HG03521 (cell line): ENCODE data around the gene PELO.

Source experiments
- ATAC-seq: cut with Tn5 transposase; IDR thresholded peaks from one replicate; pipeline ENCODE4 v1.9.1; 2021; ENCODE audit warnings: mild to moderate bottlenecking, moderate library complexity; ENCODE audit not compliant: unreplicated experiment

Gene PELO

DNA sequence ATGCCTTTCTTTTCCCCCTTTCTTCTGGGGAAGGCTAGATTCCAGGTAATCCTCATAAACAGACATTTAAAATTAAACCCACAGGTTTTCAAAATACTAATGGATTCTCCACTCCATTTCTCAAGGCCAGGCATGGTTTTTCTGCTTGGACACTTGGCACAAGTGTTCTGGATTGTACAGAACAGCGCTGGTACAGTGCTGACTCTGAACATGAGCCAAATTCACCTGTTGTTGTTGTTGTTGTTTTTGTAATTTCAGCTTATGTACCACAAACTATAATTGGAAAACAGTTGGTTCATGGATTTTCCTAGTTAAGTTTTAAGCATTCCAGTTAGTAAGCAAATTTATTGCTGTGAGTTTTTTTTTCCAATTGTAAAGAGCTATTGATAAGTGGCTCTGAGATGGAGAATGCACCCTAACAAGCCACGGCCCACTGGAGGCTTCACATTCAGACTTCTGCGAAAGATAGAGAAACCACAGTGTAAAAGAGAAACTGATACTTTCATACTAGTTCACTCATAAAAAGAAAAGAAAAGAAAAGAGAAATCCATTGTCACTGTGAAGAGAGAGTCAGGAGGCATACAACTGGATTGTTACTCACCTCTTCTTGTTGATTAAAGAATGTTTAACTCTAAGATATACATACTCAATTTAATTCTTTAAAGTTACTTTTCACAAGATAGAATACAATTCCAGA is 16.2 kb upstream of the PELO start:
- peak; percentile 95 for ATAC-seq

DNA sequence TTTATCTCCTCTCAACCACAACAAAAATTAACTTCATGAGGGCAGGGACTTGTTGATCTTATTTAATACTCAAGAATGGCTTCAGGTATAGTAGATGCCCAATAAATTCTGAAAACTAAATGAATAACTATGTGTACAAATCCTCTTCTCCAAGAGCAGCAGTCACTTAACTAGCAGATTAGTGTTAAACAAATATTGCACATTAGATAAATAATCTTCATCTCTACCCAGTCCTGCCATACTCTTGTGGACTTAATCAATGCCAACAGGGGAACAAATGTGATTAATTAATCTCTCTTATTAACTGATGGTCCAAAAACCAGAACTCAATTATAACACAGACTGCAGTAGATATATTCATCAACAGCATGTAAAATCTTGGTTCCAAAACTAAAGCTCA is 15.0 kb upstream of the PELO start:
- ATAC-seq = no peak

DNA sequence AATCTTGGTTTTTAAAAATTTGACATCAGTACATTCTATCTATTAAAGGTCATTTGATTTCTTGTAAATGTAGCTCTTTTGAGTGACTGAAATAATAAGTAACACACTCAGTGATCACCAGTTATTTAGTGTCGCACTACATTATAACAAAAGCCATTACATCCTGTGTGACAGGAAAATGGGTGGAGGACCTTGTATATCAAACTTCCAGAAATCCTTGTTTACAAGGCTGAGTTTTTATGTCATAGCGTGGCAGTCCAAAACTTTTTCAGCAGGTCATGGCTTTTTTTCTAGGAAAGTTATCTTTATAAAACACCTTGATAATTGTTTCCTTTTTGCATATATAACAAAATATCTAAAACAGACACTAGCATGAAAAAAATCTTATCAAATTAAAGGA is 14.4 kb upstream of the PELO start:
- ATAC-seq = no peak

DNA sequence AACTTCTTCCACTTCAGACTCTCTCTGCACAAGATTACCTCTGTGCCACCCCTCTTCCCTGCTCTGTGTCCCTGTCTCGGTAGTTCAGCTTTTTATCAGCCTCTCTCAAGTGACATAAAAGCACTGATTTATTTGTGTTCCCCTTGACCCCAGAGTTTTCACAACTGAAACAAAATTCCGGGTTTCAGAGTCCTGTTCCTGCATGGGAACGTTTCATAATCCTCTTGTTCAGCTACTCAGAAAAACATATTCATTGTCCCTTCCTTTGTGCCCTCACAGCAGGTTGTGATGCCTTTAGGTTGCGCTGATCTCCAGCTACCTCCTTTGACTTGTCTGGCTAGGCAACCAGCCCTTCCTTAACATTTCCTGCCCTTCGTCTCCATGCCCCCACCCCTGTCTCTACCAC is 13.7 kb upstream of the PELO start:
- ATAC-seq = no peak

DNA sequence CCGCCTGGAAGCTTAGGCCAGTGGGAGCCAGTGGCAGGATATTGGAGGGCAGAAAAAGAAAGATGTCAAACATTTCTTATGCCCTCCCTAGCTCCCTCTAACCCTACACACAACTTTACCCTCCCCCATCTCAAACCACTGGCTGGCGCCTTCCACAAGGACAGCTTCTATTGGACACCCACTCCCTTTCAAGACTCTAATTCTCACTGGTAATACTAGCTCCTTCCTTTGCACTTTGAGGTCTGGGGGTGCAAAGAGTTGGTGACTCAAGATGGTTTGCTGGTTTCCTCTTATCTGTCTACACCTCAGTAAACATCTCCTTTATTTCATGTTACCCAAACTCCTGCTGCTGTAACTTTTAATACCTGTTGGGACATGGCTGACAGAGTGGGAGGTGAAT is 11.6 kb upstream of the PELO start:
- no peak for ATAC-seq

DNA sequence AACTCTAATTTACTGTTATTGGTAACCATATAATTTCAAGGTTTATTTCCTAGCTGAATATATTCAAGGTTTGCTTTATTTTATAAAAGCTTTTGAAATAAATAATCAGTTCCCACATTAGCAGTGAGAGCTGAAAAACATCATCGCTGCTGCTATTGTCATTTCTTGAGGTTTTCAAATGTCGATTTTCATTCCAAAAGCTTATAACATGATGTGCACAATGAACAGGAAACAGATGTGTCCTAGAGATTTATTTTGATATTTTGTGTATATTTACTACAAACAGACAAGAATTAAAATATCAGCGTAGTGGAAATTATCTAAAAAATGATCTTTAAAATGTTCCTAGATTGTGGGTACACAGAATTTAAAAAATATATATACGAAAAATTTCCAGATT is 10.5 kb upstream of the PELO start:
- no peak for ATAC-seq

DNA sequence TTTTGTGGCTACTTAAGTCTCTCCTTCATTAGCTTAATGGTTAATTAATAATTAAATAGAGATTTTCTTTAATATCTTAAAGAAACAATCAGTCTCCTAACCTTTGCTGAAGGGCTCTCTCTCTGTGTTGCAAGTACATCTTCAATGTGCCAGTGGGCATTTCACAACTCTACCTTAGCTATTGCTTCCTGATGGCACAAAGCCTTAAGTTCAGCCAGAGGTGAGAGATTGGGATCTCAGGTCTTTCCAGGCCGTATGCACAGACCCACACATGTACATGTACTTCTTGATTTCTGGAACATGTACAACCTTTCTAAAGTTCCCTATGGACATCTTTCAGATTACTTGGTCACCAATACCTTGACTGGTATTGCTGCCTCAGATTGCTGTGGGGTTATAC is 8.9 kb upstream of the PELO start:
- ATAC-seq = no peak

DNA sequence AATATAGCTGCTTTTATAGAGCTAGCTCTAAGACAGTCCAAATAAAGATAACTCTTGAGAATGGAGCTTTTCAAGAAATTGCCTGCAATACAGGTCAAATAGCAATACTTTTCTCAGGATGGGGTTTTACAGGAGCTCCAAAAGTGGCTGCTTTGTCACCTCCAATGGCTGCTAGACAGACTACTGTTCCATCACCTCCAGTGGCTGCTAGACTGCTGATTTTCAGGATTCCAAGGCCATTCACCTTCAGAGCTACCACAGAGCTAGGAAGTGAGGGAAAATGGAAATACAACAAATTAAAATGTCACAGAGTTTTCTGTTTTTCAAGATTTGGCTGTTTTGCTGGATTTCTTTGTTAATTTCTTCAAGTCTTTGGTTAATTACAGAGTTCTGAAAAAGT is 8.5 kb upstream of the PELO start:
- no peak for ATAC-seq

DNA sequence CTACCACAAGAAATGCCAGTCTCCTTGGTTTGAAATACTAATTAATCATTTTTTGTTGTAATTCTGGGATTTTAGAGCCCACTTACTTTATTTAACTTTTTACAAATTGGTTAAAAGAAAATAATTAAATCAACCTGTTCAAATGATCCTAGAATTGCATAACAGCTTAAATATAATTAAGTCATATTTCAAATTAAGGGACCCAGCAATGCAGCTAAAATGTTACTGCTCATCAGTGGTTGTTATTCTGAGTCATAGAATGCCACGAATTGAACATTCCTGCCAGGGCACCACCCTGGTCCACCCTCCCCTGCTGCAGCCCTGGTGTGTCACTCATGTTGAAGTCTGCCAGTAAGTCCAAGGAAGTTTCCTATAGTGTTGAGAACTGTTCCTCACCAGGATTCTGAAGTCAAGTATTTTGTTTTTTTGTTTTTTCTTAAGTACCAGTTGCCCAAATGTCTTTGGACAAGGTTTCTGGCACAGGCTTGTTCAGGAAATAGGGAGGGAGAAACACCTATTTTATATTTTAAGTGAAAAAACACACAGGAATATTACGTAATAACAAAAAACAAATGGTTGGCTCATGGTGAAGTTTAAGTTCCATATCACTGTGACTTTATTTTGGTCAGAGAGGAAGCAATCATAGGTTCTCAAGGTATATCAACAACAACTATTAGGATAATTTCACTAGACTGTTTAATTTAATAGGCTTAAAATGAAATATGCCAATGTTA is 4.3 kb upstream of the PELO start:
- ATAC-seq = no peak

DNA sequence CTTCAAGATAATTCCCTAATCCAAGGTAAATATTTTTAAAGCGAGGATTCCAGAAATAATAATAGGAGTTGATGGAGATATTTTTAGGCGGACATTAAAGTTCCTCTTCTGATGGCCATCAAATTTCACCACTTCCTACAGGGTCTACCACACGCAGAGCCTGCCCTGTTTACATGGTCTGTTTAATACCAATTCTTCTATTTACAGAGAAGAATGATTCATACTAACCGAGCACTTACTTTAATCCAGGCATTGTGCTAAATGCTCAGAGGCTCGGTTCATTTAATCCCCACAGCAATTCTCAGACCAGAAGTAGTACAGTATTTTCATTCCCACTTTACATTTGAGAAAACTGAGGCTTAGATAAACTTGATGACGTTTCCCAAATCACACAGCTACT is 3.0 kb upstream of the PELO start:
- no peak for ATAC-seq

DNA sequence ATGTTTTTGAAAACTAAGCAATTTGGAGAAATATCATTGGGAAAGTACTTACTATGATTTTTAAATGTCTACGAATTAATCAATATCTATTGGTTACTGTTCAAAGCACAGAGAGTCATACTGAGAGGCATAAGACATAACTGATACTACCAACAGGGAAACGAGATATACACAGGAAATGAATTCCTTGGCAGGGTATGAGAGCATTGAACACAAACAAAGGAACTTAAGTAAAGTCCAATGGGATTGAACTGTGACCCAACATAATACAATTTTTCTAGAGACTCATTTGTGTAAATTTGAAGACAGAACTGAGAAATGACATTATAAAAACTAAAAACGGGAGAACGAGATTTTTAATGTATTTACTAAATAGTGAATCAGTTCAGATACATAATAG is 1.3 kb upstream of the PELO start:
- no peak for ATAC-seq

DNA sequence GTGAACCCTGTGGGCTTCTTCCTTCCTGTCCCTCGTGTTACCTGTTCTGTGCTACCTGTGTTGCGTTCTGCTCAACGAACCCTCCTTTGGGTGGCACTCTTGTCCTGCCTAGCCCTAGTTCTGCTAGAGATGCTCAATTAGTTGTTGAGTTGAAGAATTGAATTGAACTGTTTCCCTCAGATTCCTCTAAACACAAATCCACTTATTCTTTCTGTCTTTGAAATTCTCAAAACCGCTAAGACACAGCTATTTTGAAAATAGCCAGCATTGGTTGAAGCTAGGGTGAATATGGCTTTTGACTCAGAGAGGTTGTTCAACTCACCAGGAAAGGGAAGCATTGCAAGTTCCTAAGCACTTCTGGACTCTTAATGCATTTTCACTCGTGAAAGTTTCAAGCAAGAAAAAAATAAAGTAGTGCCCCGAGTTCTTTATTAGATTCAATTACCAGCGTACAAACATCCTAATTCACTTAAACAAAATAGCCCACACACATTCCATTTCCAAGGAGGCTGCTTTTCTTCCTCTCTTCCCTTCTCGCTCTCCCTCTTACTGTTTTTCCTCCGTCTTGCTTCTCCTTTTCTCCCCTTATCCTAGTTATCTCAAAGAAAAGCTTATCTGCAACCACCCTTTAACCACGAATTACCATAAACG is 642 bp upstream of the PELO start:
- ATAC-seq = no peak

DNA sequence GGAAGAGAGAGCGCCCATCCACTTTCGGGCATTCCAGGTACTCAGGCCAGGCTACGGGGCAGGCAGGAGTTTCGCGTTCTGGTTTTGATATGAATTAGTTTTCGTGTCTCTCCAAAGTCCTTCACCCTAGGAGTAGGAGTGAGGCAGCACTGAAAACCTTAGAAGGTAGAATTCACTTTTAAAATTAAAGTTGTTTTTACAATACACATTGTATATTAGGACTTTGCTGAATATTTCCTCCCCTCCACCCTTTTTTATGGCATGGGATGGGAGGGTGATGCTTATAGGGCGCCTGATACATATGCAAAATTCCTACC is 747 bp downstream of the PELO start:
- ATAC-seq = no peak

DNA sequence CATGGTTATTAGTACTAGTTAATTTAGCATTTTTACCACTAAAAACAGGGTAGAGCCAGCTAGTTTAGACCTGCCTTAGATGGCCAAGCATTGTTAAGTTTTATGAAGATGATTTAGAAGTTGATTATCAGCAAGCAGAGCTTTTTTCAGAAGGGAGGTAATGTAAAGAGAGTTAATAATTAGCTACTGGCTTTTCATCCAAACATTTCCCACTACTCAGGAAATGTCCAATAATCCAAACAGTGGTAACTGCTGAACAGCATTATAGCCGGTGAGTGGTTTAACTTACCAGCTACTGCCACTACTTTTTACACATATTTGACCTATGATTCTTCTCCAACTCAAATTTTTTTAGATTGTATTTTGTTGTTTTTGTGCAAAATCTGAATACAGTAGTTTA is 1.7 kb downstream of the PELO start:
- no peak for ATAC-seq

DNA sequence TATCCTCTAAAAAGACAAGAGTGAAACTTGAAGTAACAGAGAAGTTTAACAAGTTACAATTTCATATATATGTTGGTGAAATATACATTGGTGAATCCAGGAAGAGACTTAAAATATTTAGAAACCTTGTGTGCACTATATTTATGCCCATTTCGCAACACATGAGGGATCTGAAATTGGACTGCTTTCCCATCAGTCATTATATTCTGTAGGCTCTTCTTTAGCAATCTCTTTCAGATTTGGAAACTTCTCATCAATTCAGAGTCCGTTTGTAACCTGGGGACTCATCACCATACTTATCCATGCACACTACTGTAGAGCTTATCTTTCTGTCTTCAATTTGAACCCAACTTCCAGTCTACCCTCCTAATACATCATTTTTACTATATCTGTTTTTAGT is 2.1 kb downstream of the PELO start:
- no peak for ATAC-seq

DNA sequence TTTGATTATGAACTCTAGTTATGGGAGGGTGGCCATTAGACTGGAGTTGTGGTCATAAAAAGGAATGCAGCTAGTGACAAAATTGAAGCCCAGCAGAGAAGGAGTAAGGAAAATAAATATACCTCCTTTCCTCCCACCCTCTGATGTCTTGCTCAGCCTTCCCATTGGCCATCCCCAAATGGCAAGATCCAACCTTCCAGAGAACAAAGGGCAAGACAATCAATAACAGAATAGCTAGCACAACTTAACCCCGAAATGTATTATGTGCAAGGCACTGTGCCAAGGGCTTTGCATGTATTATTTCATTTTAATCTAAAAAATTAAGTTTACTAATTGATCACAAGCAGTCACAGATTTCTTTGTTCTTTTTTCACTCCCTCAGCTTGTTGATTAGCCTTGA is 3.6 kb downstream of the PELO start:
- ATAC-seq = no peak

DNA sequence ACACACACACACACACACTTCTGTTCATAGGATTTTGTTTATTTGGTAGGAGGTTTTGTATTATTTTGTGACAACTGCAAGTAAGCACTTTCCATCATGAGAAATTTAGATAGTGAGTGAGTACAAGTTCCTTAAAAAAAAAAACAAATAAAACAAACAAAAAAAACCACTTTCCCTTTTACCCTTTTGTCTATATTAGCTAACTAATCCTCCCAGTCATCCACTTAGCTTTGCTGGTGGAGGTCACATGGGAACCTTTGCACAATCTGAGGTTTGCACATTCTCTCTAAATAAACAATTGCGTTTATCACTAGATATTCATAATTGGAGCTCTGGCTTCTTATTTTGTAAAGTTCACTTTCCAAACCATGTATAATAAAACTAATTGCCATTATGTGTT is 6.8 kb downstream of the PELO start:
- no peak for ATAC-seq

DNA sequence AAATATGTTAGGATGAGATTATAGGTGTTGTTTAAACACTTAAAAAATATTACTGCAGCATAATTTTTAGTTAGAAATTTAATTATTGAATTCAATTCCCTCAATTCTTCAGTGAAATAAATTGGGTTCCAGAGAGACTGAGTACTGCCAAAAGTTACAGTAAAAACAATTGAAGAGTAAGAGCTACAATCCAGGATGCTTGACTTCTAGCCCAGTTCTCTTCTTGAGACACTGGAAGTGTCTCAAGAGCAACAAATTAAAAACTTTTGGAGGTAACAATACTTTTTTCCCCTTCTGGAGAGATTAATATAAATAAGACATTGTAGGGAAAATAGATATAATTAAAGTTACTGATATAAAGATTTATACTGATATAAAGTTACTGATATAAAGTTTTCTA is 8.3 kb downstream of the PELO start:
- no peak for ATAC-seq

DNA sequence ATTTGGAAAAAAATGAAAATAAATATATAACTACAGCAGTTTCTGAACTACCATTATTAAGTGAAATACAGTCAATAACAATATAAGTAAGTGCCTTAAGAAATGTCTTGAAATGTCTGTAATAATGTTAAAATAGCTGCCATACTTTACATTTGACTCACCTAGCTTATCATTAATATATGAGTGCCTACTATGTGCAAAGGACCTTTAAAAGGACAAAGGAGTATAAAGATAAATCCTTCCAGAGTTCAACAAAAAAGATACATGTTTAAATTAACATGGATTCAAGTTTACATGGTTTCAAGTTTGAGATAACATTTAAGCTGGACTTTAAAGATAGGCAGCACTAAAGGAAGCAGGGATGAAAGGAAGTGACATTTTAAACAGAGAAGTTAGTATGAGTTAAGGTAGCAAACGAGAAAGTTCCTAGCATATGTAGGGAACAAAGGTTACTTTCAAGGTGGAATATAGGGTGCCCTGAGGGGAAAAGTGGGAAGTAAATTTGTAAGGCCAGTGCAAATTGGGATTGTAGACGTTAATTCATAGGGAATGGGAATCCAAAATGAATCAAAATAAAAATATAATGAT is 8.9 kb downstream of the PELO start:
- no peak for ATAC-seq

DNA sequence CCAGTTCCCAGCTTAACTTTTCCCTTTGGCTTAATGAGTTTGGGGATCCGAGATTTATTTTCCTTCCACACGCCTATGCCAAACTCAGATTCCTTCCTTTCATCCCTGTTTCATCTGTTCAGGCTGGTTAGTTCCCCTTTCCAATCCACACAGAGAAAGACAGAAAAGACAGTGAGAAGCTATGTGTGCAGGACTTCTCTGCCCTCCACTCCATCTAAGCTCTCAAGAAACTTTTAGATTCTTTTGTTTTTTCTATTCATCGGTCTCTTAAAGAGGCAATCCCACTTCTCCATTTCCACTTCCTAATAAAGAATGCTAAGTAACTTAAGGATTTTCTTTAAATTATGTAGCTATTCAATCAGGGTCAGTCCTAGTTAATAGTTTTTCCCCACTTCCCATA is 11.2 kb downstream of the PELO start:
- no peak for ATAC-seq

DNA sequence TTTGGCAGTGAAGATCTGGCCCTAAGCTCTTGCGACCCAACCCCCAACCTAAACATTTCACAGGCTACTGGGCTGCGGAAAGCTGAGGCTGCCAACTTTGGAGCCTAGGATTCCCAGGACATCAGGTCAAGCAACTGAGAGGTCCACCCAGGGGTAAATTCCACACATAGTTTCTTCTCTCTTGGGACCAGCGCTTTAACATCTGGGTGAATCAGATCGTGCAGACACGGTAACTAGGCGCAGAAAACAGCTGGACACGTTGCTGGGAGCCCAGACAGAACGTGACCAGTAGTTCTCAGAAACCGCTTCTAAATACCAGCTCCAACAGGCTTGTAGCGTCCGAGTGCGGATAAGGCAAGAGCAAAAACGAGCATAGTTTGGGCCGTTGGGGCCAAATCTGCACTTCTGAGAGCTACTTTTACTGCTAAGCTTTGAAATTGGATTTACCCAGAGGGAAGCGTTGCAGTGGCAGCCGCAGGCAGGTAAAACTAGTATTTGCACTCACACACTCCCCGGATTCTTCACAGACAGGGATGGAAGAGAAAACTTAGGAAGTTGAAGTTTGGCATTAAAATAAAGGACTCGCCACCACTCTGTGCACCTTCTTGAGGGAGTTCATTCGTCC is 11.8 kb downstream of the PELO start:
- ATAC-seq = peak; percentile 28

DNA sequence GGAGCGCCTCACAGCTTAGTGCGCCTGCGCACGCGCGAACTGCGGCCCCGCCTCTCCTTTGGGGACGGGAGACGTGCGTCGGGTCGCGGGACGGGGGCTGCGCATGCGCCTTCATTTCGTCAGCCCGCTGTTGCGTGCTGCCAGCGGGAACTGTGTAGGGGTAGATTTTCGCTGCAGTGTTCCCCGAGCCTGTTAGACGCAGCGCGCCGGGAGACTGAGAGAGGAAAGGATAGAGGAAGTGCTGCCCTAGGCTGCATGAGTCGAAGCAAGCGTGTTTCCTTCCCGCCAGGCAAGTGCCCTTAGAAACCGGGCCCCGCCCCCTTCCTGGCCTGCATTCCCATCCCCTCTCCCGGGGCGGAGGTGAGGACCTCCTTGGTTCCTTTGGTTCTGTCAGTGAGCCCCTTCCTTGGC is 12.3 kb downstream of the PELO start:
- ATAC-seq = peak; percentile 84
